DMS79 (cell line): ENCODE data around the gene CCL19.
A peak's percentile ranks its signal among the peaks of the same experiment; 100 is the strongest.

Source experiments
- DNase-seq: peaks from one replicate; lab custom pipeline; 2025; lab: John Stamatoyannopoulos, UW

The CCL19 gene

DNA sequence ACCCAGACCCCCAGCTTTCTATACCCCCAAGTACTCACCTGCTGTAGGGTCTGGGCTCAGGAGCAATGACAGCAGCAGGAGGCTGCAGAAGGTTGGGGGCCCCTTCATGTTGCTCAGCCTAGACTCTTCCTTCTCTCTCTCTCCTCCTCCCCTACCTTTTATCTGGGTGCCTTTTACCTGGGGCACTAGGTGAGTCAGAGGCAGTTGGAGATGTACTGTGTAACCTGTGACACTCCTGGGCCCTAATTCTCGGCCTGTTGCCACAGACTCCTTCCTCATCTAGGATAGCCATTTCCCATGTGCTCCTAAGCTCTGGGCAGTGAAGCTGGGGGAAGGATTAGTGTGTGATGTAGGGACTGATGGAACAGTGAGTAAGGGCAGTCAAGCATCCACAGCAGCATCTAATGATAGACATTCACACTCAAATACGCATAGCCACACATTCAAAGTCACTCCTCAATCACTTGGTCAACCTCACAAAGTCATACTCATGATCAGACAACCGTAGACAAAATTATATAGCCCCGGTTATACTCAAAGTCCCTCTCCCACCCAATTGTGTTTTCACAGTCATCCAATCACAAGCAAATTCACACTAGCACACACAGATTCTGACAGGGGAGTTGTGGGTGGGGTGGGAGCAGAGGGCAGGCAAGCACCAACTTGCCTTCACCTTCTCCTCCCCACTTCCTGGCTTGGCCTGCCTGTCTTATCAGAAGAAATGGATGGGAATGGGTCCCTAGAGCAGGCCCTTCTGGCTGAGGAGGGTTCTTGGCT is 28.4 kb downstream of the CCL19 start, which contains the start of gene CCL27:
TSS of gene CCL27 (minus strand) at position 132 of the 777 bp plus-strand sequence. CDS start at position 108, 24 bp downstream.
- no peak for DNase-seq

DNA sequence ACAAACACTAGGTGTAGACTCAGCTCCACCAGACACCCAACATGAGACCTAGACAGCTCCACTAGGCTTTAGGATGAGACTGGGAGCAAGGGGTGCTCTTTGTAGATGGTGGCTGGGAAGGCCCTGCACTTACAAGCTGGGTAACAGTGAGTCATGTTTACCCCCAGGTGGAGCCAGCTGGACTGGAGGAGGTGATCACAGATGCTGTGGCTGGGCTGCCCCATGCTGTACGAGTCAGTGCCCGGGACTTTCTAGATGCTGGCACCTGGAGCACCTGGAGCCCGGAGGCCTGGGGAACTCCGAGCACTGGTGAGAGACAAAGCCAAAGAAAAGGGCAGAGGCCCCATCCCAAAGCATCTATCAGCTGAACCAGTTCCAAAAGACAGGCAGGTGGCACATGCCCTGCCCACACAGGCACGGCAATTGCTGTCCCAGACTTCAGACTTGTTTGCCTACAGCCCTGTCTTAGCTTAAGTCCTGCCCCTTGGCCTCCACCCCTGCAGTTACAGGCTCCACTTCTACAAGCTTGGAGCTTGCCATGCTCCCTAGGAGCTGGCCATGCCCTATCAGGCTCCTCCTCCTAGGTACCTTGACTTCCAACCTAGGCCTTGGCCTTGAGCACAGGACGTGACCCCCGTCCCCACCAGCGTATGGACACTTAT is 31.4 kb downstream of the CCL19 start:
- no peak for DNase-seq

DNA sequence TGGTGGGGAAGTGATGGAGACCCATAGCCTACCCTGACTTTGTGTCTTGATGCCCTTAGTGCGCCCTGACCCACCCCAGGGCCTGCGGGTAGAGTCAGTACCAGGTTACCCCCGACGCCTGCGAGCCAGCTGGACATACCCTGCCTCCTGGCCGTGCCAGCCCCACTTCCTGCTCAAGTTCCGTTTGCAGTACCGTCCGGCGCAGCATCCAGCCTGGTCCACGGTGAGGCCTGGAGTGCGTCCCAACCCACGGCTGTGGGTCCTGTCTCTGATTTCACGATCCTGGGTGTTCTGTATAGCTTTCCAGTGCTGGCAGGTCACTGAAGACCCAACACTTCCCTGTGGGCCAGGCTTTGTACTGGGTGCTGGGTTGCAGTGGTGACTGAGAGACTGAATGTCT is 32.6 kb downstream of the CCL19 start:
- no peak for DNase-seq

DNA sequence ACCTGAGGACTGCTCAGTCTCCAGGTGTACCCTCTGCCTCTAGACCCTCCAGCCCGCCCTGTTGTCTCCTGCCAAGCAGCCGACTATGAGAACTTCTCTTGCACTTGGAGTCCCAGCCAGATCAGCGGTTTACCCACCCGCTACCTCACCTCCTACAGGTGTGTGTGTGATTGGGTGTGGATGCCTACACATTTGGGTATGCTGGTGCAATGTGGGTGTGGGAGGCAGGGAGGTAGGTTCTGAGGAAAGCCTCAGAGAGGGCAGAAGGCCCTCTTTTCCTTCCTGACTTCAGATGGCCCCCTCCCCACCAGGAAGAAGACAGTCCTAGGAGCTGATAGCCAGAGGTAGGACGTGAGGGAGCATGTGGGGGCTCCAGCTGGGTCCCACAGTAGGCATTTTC is 34.1 kb downstream of the CCL19 start:
- no peak for DNase-seq

DNA sequence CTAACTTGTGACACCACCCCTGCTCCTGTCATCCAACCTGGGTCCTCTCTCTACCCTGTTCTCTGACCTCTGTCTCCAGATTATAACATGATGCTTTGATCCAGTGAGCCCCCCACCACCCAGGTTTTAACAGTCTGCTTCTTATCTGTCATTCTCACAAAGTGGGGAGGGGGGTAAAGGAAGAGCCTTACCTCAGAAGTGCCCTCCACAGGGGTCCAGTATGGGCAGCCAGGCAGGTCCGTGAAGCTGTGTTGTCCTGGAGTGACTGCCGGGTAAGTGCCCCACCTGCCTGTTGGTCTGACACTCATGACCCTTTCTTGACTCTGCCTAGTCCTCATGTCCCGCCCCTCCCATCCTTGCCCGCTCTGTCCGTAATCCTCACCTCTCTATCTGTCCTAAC is 35.7 kb downstream of the CCL19 start:
- no peak for DNase-seq

DNA sequence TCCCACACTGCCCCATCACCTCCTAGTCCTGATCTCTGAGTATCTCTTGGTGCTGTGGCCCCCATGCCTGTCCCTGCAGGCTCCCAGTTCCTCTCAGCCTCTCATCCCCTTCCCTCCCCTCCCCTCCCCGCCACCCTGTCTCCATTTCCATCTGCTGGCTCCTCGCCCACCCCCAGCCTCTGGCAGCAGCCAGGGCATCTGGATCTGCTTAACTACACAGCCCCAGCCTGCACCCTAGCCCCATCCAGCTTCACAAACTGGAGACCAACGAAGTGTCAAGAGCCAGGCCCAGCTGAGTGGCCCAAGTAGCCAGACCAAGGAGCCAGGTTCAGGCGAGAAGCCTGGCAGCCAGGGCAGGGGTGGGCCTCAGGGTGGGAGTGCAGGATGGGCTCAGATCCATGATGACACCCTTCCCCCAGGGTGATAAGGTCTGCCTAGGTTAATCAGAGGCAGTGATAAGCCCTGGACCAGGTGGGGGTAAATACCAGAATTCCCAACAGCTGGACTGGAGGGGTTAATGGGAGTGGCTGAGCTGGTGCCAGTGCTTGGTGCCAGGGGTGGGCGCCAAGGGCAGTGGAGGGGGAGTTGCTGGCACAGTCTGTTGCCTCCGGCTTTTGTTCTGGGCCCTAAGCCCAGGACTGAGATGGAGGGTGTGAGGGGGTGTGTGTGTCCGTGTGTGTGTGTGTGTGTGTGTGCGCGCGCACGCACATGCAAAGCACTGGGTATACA is 36.6 kb downstream of the CCL19 start:
- DNase-seq: peak; percentile 56

DNA sequence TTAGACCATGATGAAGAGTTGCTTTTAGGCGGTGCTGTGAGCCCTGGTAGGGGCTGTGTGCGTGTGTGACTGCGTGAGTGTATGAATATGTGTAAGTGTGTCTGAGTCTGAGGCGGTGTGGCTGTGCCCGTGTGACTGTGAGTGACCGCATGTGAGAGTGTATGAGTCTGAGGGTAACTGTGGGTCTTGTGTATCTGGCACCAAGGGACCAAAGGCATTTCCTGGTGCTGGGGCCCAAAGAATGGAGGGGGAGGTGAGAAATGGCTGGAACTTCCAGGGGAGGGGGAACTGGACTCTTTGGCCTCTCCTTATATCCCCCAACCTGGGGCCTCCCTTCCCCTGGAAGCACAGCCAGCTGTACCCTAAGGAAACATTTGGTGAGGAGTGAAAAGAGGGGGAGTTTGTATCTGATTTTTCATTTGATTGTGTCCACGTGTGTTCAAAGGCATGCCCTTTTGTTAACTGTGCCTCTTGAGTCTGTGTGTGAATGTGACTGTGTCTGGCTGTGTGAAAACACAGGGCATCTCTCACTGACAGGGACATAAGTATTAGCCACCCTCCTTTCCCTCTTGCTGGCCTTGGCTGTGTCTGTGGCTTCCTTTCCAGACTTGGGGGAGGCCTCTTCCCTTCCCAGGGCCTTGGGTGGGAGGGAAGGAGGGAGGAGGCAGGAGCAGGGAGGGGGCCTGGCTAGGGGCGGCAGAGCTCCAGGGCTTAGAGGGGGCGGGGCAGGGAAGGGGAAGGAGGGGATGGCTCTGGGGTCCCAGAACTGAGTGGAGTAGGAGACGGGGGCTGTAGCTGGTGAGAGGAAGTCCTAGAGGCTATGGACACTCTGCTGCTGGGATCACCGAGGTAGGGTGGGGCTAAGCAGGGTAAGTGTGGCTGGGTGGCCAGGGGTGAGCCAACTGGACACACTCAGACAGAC is 37.7 kb downstream of the CCL19 start:
- no peak for DNase-seq

DNA sequence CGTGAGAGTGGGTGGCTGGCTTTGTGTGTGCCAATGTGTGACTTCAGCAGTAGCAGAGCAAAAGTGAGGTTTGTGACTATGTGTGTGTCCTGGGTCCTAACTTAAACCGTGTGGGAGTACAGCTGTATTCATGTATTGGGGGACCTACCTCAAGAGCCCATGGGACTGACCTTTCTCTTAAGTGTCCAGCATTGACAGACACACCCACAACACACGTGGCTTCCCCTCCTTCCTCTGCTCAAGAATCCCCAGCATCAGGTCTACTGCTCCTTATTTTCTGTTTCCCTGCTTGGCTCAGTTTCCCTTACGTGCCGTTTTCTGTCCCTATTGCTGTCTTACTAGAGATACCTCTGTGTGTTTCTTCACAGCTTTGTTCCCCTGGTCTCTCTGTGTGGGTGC is 38.5 kb downstream of the CCL19 start:
- no peak for DNase-seq

DNA sequence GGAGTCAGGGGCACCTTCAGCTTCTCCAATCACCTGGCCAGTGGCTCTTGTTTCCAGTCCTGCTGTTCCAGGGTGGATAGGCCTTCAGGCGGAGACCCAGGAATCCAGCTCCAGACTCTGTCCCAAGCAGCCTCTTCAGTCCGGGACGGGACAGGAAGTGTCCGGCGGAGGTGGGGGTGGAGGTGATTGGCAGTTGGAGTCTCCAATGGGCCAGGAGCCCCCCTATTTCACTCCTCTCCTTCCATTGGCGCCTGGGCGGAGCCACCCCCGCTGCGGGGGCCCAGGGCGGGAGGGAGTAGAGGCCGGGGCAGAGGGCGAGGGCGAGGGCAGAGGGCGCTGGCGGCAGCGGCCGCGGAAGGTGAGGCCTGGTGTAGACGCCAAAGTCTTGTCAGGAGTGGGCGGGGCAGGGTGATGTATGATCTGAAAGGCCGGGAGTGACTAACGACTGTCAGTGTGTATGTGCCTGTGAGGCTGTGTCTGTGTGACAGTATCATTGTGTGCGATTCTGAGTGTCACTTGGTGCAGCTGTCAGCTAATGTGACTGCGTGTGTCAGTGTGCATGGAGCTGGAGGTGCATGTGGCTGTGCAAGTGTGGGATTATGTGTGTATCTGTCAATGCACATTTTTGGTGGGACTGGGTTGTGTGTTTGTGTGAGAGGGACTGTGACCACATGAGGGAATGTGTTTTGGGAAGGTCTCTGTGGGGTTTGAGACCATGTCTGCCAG is 39.0 kb downstream of the CCL19 start, which contains the start of gene IL11RA:
TSS of gene IL11RA (plus strand) at position 310 of the 726 bp plus-strand sequence. CDS start 3,033 bp downstream, outside the sequence.
- DNase-seq: no peak

DNA sequence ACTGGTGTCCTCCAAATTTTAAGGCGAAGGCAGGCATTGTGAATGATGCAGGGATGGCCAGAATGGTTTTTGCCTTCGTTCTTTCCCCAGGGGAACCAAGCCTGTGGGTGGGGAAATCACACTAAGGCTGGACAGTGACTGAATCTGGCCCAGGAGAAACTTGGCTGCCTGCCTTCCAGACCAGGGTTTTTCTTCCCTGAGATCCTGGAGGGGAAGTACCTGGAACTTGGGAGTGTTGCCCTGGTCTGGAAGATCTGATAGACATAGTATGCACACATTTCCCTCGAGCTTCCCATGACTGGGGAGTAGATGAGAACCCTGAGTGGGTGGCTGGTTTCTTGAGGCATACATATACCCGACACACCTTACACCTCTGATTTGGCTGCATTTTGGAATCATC is 39.8 kb downstream of the CCL19 start:
- DNase-seq: no peak

DNA sequence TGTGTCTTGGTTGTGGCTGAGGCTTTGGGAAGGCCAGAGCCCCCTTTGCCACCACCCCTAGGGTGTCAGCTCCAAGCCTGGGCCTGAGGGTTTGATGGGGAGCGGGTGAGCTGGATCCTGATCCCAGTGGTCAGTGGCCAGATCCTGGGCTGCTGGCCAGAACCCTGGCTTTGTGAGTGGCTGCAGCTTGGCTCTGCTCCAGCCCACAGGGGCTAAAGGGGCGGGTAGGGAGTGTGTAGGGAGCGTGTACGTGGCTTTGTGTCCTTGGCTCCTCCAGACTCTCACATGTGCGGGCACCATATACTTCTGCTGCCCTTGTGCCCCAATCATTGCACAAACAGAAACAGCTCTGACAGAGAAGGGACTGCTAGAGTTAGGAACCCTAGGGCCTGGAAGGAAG is 40.3 kb downstream of the CCL19 start:
- DNase-seq: no peak

DNA sequence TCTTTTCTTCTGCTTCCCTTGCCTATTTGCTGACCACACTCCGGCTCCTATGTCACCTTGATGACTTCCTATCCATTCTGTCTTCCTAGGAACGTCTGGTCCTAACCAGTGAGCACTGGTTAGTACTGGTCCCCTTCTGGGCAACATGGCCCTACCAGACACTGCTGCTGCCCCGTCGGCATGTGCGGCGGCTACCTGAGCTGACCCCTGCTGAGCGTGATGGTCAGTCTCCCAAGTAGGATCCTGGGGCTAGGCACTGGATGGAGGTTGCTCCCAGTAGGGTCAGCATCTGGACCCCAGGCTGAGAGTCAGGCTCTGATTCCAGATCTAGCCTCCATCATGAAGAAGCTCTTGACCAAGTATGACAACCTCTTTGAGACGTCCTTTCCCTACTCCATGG is 42.4 kb downstream of the CCL19 start:
- no peak for DNase-seq

DNA sequence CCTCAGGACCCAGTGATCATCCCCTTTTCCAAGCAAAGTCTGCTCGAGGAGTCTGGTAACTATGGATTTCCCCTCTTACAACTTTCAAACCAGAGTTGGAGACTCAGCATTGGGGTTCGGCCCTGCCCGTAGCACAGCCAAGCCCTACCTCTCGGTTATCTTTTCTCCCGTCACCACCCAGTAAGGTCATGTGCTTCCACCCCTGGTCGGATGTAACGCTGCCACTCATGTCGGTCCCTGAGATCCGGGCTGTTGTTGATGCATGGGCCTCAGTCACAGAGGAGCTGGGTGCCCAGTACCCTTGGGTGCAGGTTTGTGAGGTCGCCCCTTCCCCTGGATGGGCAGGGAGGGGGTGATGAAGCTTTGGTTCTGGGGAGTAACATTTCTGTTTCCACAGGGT is 43.4 kb downstream of the CCL19 start:
- DNase-seq: no peak

DNA sequence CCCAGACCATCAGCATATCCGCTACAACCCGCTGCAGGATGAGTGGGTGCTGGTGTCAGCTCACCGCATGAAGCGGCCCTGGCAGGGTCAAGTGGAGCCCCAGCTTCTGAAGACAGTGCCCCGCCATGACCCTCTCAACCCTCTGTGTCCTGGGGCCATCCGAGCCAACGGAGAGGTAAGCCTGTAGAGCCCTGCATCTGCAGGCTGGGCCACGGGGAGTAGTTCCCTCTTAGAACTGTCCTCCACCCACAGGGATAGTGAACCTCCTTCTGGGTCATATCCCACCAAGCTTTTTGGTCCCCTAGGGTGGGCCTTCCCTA is 44.0 kb downstream of the CCL19 start:
- DNase-seq: no peak

DNA sequence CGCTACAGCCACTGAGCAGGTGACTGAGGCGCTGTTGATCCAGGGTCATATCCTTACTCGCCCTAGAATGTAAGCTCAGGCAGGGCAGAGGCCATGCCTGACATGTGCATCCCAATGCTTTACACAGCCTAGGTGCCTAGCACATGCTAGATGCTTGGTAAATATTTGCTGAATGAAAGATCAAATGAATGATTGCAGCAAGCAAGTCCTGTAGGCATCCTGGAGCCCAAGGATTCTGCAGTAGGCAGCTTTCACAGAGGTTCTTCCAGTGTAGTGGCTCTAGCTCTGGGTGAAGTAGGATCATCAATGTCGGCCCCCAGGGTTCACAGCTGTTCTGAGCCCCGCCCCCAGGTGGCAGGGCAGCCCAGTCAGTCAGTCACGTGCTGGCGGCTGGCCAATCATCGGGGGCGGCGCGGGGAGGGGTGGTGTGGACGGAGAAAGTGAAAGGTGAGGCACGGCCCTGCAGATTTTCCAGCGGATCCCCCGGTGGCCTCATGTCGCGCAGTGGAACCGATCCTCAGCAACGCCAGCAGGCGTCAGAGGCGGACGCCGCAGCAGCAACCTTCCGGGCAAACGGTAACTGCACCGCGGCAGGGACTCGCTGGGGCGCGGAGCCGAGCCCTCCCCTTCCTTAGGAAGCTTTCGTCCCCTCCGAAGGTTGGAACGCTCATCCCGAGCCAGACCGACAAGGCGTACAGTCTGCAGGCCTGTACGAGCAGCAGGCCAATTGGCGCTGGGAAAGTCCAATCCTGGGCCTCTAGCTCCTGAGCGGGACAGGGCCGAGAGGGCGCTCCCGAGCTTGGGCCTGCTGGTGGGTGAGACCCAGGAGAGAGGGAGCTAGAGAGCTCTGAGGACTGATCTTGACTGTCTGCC is 44.6 kb downstream of the CCL19 start, which contains the start of gene GALT:
TSS of gene GALT (plus strand) at position 465 of the 873 bp plus-strand sequence. CDS start at position 495, 30 bp downstream.
- peak; percentile 92 for DNase-seq

DNA sequence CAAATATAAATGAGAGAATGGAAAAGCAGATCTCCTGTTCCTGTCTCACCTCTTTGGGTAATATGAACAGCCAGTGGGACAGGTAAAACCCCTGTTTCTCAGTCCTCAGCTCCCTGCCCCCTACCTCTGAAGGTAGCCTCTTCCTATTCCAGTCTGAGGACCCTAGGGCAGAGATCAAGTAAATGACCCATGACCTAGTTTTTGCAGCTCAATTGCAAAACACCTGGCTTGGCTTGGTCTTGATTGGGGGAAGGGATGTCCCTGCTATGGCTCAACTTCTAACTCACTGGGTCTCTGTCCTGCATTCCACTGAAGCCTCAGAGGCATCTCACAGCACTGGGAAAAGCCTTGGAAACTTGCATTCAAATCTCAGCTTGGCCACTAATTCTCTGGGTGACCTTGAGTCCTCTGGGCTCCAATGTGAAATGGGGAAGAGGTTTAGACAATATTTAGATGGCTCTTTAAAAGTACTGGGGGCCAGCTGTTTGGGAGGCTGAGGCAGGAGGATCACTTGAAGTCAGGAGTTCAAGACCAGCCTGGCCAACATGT is 46.2 kb downstream of the CCL19 start:
- DNase-seq: no peak

DNA sequence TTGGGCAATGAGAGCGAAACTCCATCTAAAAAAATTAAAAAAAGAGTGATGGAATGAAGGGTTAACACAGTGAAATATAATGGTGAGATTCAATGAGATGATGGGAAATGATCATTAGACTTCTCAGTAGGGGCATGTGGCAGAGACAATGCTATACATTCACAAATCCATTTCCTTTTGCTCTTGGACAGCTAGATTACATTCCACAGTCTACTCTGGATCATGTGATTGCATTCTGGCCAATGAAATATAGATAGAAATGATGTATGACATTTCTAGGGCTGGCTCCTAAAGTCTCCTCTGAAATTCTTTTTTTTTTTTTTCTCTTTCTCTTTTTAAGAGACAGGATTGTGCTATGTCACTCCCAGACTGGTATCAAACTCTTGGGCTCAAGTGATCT is 48.4 kb downstream of the CCL19 start:
- DNase-seq: no peak
